Mucosa of descending colon (tissue), 3 donors: Measurements from ENCODE around the gene IGDCC3. TPM values are rescaled to one million over a fixed set of nuclear protein-coding genes. Genes with fewer than 3 reads are reported as not detected.

Experiments used
- ATAC-seq: fragments of 200-7000 bp; cut with Tn5 transposase; one replicate; pipeline ENCODE4 v1.9.1; 2020; ENCODE audit warnings: mild to moderate bottlenecking, moderate library complexity
- DNase-seq, 3 donors: peaks; one replicate each; pipeline ENCODE4 v3.0.0-alpha.2; 2020
- H3K36me3 ChIP-seq: fragments of 200-600 bp; one replicate; pipeline ENCODE4 v1.8.0; 2021; ENCODE audit warnings: low read depth, mild to moderate bottlenecking
- H3K4me1 ChIP-seq: fragments of 200-600 bp; one replicate; pipeline ENCODE4 v1.8.0; 2021; ENCODE audit warnings: low read depth, mild to moderate bottlenecking
- H3K4me3 ChIP-seq: fragments of 200-600 bp; one replicate; pipeline ENCODE4 v1.8.0; 2021; ENCODE audit warnings: mild to moderate bottlenecking
- H3K9me3 ChIP-seq: fragments of 200-600 bp; one replicate; pipeline ENCODE4 v1.8.0; 2021; ENCODE audit warnings: mild to moderate bottlenecking
- intact Hi-C, 2 donors: fragments of 100-400 bp; cut with DNase I in 1 of 2; cut with micrococcal nuclease in 1 of 2; formaldehyde crosslinking; loops; one replicate each; pipeline versions ENCODE4 v1.11.0 to v1.11.1; 2022; cut with DNase I, micrococcal nuclease
- total RNA-seq, 3 donors: library from RNA; stranded (reverse); fragmentation: NEBNext Ultra II Directional in 2 of 3; extraction: Animal tissue kit (Norgen Biotek cat#: 25700) in 2 of 3; gene quantifications; one replicate each; pipeline versions ENCODE4 v1.2.1 to v1.2.4, GENCODE V29; 2021 to 2023
- TF ChIP-seq, protein P1 (sequence below): fragments of 200-600 bp; IDR thresholded peaks from one replicate; pipeline ENCODE4 v1.8.0; 2022; ENCODE audit warnings: antibody characterized with exemption, mild to moderate bottlenecking
- donor health status: DM: no; HTN: no; CAD: no; lungs with moderate emphysema.
- donor health status: DM: no; HTN: no; CAD: no.
- donor health status: DM: no; HTN: yes; CAD: no.

IGDCC3 gene
- total RNA-seq, 3 donors from 2014 or later: 0.51 TPM; not detected in 2

DNA sequence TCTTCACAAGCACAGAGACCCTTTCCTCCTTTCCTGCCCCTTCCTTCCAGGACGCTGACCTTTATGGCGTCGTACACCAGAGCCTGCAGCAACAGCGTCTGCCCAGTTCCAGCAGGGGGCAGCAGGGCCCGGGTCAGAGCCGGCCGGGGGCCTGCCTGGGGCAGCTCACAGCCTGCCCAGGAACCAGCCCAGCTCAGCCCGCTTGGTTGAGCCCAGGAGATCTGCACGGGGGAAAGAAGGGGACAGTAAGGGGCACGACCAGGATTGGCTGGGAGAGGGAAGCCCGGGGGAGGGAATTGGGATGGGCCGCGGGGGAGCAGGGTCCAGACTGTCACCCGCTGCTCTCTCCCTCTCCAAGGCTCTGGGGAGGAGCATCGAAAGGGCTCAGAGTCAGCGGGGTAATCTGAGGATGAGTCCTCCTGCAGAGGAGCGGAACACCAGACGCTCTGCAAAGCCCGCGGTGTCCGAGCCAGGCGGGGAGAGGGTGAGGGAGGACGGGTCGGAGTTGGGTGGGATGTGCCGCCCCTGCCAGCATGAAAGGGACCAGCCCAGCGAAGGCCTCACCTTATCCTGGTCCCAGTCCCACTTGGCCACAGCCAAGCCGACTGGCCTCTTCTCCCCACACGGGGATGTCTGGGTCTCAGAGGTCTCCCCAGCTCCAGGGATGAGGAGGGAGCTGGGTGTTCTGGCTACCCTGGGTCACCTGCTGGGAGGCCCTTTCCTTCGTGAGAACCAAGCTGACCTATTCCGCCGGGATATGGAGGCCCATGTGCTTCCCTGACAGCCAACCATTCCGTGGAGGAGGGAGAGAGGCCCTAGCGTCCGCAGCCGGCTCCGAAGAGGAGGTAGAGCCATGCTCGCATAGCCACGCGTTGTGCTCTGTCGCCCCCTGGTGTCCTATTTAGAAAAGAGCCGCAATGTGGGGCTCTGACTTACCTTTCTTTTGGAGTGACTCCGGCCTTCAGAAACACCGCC is 7.4 kb upstream of the IGDCC3 start:
- H3K4me1 ChIP-seq: peaks cover 11% of the 10 kb centered on the region
- intact Hi-C loops: loop anchor here (2.0 to 5.0 kb wide), 2 partner anchors 66 to 68 kb away; no protein-coding TSS in a partner anchor
- no peaks in the 10 kb centered on the region for H3K36me3 ChIP-seq
- H3K4me3 ChIP-seq: no peak overlapping the region
- no peaks in the 10 kb centered on the region for H3K9me3 ChIP-seq
- peak; percentile 98 for ATAC-seq
- DNase-seq: peak; percentile 81 to 92 (median 86)
- TF ChIP-seq, protein P1, sequence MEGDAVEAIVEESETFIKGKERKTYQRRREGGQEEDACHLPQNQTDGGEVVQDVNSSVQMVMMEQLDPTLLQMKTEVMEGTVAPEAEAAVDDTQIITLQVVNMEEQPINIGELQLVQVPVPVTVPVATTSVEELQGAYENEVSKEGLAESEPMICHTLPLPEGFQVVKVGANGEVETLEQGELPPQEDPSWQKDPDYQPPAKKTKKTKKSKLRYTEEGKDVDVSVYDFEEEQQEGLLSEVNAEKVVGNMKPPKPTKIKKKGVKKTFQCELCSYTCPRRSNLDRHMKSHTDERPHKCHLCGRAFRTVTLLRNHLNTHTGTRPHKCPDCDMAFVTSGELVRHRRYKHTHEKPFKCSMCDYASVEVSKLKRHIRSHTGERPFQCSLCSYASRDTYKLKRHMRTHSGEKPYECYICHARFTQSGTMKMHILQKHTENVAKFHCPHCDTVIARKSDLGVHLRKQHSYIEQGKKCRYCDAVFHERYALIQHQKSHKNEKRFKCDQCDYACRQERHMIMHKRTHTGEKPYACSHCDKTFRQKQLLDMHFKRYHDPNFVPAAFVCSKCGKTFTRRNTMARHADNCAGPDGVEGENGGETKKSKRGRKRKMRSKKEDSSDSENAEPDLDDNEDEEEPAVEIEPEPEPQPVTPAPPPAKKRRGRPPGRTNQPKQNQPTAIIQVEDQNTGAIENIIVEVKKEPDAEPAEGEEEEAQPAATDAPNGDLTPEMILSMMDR: peak; percentile 81

DNA sequence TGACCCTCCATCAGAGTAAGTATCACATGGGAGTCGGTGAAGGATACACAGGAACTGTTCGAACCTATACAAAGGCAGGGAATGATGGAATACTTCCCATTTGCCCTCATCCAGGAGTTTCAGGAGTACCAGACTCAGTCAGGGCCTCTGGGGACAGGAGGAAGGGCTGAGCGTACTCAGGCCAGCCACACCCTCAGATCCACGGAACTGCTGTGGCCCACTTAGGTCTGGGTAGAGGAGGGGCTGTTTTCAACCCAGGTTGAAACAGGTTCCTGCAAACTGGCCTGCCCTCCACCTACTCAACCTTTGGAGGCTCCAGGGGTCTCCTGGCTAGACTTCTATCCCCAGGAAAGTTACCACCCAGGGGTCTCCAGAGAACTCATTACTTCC is 6.7 kb upstream of the IGDCC3 start:
- DNase-seq (no peak), ATAC-seq (no peak)
- TF ChIP-seq, protein P1: no peak
- peaks cover 11% of the 10 kb centered on the region for H3K4me1 ChIP-seq
- intact Hi-C loops: loop anchor here in 1 of 2 donors (2.0 kb wide), 1 partner anchor 66 kb away; no protein-coding TSS in a partner anchor
- no peak overlapping the region for H3K4me3 ChIP-seq
- H3K36me3 ChIP-seq: no peaks in the 10 kb centered on the region
- no peaks in the 10 kb centered on the region for H3K9me3 ChIP-seq

DNA sequence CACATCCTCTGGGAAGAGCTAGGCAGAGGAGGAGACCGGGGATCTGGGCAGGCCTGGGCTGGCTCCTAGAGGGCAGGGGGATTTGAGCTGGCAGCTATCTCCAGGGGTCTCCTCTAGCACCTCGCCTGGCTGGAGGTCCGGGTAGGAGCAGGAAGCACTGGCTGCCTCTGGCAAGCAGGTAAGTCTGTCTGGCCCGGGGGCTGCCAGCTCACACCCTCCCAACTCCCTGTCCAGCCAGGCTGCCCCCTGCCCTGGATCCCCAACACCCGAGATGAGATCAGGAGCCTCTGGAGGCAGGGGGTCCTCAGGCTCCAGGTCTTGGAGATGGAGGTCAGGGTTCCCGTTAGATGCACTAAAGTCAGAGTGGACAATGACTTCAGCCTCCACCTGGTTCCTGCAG is 6.2 kb upstream of the IGDCC3 start:
- intact Hi-C loops: loop anchor here in 1 of 2 donors (2.0 kb wide), 1 partner anchor 65 kb away; no protein-coding TSS in a partner anchor
- DNase-seq (no peak), ATAC-seq (no peak)
- no peak overlapping the region for H3K4me3 ChIP-seq
- H3K9me3 ChIP-seq: no peaks in the 10 kb centered on the region
- H3K36me3 ChIP-seq: no peaks in the 10 kb centered on the region
- TF ChIP-seq, protein P1: no peak
- H3K4me1 ChIP-seq: peaks cover 11% of the 10 kb centered on the region

DNA sequence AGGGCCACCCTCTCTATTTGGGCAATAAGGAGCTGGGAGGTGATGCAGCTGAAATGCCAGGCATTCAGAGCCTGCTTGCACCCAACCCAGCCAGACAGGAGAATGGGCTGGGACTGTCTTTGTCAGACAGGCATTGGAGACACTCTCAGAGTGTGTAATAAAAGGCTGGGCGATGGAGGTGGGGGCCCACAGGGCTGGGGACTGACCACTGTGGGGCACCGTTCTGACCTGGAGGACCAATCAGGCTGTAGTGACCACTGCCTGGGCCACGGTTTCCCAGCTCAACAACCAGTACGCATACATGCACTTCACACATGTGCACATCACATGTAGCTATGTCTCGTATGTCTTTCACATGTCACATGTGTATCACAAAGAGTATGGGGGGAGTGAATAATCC is 5.7 kb upstream of the IGDCC3 start:
- DNase-seq: no peak
- H3K4me1 ChIP-seq: peaks cover 11% of the 10 kb centered on the region
- TF ChIP-seq, protein P1: no peak
- intact Hi-C loops: no loop called here
- no peak overlapping the region for H3K4me3 ChIP-seq
- no peak for ATAC-seq
- H3K36me3 ChIP-seq: no peaks in the 10 kb centered on the region
- no peaks in the 10 kb centered on the region for H3K9me3 ChIP-seq

DNA sequence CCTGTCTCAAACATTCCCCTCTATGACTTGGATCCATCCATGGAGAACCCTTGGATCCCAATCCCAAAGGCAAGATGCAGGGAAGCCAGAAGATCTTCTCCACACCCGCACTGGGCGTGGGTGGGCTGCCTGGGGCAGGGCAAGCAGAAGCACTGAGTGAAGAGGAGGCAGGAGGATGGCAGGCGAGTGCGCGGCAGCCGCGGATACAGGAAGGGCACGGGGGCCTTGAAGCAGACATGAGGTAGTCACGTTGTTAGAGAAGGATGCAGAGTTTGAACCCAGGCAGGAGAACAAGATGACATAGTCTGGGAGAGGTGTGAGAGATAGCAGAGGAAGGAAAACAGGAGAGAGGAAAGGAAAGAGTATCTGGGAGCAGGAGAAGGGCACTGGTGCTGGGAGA is 5.1 kb upstream of the IGDCC3 start:
- ATAC-seq (no peak), DNase-seq (no peak)
- intact Hi-C loops: no loop called here
- TF ChIP-seq, protein P1: no peak
- Histone ChIP-seq H3K36me3 (no peaks in the 10 kb centered on the region), H3K4me3 (no peak overlapping the region), H3K9me3 (no peaks in the 10 kb centered on the region), H3K4me1 (peaks cover 15% of the 10 kb centered on the region)
